Measurements from ENCODE around the gene B3GALT6.

GRCh38 chr1:1194723-1195122 lies 37.3 kb upstream of the B3GALT6 start:
- TF ChIP-seq POLR2A (IDR thresholded peaks at IDR 0.05) (no peak), CTCF (IDR thresholded peaks at IDR 0.05) (no peak), EP300 (IDR thresholded peaks at IDR 0.05) (no peak)
